ENCODE measurements around the gene GSTP1.

The GSTP1 gene

DNA sequence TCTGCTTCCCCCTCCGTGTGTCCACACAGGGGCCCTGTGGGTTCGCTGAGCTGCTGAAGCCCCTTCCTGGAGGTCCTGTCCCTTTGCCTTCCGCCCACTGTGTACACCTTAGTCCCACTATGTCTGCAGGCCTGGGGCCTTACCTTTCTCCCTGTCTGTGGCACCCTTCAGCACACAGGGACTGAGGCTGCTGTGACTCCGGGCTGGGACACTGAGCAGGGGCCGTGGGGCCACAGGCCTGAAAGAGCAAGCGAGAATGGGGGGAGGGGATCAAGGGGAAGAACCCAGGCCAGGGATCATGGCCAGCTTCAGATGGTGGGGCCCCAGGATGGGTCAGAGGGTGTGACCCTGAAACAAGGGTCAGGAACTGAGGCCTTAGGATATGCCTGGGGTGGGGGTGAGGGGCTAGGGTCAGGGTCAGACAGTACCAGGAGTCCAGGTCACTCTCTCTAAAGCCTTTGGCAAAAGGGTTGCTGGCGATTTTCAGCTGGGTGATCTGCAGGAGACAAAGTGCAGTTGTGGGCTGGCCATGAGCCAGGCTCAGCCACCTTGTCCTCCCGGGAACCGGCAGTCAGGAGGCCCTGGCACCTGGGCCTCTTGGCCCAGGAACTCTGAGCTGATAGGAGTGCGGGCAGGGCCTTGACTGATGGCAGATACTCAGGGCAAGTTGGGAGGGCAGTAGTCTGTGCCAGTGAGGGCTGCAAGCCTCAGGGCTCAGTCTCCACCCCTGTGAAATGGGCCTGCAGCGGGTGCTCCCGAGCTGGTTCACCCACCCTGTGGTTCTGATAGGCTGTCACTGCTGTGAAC, 48.8 kb downstream of the GSTP1 start:
- no peak for DNase-seq

- DNase-seq: no peak
Observed at GRCh38 chr11:67632982-67633755, 49.6 kb downstream of the GSTP1 start.

DNA sequence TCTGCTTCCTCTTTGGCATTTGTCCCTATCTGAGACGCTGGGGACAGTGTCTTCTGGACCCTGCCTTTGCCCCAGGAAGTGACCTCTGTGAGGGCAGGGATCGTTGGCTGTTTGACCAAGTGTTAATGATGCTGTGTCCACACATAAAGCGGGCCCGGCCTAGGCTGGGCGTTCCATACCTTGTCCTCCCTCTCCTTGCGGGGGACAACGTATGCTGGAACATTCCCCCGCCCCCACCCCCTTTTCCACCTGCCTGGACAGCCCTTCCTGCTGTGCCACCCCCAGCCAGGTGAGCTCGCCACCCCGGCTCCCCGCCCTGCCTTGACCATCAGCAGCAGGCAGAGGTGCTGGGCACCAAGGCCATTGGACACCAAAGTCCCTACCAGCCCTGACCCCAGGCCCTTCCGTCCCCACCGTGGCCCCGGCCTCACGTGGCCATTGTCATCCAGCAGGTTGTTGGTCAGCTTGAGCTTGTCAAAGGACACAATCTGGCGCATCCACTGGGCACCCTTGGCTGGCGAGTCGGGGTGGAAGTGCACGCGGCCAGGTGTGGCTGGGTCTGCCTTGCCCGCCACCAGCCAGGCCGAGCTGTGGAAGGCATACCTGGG, 50.2 kb downstream of the GSTP1 start:
- no peak for DNase-seq

GRCh38 chr11:67634366-67635230, 51.0 kb downstream of the GSTP1 start:
- no peak for DNase-seq

DNA sequence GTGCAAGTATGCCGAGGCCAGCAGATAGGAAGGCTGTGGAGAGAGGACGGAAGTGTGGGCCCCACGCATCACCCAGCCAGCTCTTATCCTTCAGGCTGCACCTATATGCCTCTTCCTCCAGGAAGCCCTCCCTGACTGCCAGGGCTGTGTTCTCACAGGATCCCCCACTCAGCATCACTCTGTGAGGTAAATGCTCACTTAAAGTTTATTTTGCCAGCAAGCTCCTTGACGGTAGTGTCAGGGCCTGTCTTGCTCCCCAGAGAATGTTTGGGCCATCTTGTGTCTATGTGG, 51.6 kb downstream of the GSTP1 start:
- DNase-seq: no peak
